ENCODE results near the gene PTPRS.

DNA sequence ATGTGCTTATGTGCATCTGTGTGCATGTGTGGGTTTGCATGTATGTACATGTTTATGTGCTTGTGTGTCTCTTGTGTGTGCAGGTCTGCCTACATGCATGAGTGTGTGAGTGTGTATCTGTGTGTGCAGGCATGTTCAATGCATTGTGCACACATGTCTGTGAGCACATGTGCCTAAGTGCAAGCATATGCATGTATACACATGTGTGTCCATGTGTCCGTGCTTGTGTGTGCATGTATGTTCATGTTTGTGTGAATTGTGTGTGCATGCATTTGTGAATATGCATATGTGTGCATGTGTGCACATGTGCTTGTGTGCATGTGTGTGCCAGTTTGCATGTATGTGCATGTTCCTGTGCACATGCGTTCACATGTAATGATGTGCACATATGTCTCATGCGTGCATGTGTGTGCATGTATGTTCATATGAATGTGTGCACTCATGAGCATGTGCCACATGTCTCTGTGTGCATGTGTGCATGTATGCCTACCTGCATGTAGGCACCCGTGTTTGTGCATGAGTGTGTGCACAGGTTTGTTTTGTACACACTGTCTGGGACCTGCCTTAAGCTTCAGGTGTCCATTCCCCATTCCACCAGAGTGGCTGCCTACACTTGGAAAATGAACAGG is 32.1 kb upstream of the PTPRS start:
- TF ChIP-seq POLR2A (IDR thresholded peaks at IDR 0.05; ENCODE audit: low read depth, low read length) (no peak), EZH2 (IDR thresholded peaks at IDR 0.05; ENCODE audit: borderline replicate concordance, low read depth, low read length, severe bottlenecking) (no peak), POLR2AphosphoS5 (IDR thresholded peaks at IDR 0.05; ENCODE audit: insufficient read depth, low read depth, low read length) (no peak), GATA2 (IDR thresholded peaks at IDR 0.05; ENCODE audit: insufficient read depth, insufficient read length, low read depth, low read length) (no peak)
- TF ChIP-seq, protein P1, sequence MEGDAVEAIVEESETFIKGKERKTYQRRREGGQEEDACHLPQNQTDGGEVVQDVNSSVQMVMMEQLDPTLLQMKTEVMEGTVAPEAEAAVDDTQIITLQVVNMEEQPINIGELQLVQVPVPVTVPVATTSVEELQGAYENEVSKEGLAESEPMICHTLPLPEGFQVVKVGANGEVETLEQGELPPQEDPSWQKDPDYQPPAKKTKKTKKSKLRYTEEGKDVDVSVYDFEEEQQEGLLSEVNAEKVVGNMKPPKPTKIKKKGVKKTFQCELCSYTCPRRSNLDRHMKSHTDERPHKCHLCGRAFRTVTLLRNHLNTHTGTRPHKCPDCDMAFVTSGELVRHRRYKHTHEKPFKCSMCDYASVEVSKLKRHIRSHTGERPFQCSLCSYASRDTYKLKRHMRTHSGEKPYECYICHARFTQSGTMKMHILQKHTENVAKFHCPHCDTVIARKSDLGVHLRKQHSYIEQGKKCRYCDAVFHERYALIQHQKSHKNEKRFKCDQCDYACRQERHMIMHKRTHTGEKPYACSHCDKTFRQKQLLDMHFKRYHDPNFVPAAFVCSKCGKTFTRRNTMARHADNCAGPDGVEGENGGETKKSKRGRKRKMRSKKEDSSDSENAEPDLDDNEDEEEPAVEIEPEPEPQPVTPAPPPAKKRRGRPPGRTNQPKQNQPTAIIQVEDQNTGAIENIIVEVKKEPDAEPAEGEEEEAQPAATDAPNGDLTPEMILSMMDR (IDR thresholded peaks at IDR 0.05; ENCODE audit: extremely low read depth in 1 of 2, insufficient read depth in 1 of 2, low read depth in 1 of 2, low read length in 2 of 2) = no peak
- TF ChIP-seq, protein P2, sequence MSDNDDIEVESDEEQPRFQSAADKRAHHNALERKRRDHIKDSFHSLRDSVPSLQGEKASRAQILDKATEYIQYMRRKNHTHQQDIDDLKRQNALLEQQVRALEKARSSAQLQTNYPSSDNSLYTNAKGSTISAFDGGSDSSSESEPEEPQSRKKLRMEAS (IDR thresholded peaks at IDR 0.05; ENCODE audit: insufficient read depth, insufficient read length) = peak; percentile 57

Data from endothelial cell of umbilical vein (primary cell).